GM12892 (cell line): ENCODE data around the gene CNMD. TPM values are rescaled to one million over a fixed set of nuclear protein-coding genes. Genes with fewer than 3 reads are reported as not detected.

Experiments
- DNase-seq: peaks from one replicate; pipeline ENCODE4 v3.0.0; 2011; ENCODE audit not compliant: insufficient read length
- FAIRE-seq: peaks from 2 replicates; lab custom pipeline; 2011; peaks lifted over from hg19 to GRCh38; lab: Jason Lieb, UNC
- POLR2A ChIP-seq: IDR thresholded peaks from 2 replicates; pipeline ENCODE4 v1.6.1; 2011; ENCODE audit warnings: low read depth, low read length, control low read depth
- POLR2AphosphoS5 ChIP-seq: IDR thresholded peaks from 2 replicates; pipeline ENCODE4 v1.6.1; 2011; ENCODE audit warnings: low read depth, low read length, control low read depth
- TAF1 ChIP-seq: IDR thresholded peaks from 2 replicates; pipeline ENCODE4 v1.6.1; 2011; ENCODE audit warnings: low read depth, mild to moderate bottlenecking, control low read depth, low read length, borderline replicate concordance
- polyA plus RNA-seq: library from polyadenylated mRNA; unstranded; fragments of >200 nt; gene quantifications from one replicate; pipeline ENCODE4 v1.2.1, GENCODE V29; 2012; ENCODE audit warnings: missing spikeins, inconsistent platforms; ENCODE audit not compliant: missing spikeins

Gene CNMD
- not detected for polyA plus RNA-seq

- DNase-seq: no peak
- TF ChIP-seq POLR2AphosphoS5 (no peak), POLR2A (no peak), TAF1 (no peak)
- no peak for FAIRE-seq
Measured at GRCh38 chr13:52739468-52740071, at the start of gene CNMD. Gene CNMD, minus strand, starts transcription at chr13:52739820. Its CDS starts 119 bp downstream, at chr13:52739701.

- FAIRE-seq (no peak), DNase-seq (no peak)
- TF ChIP-seq POLR2AphosphoS5 (no peak), POLR2A (no peak), TAF1 (no peak)
Measured at GRCh38 chr13:52788011-52788410, 48.4 kb upstream of the CNMD start.

- FAIRE-seq: no peak
- TF ChIP-seq POLR2AphosphoS5: no peak
- no peak for TF ChIP-seq POLR2A
- TF ChIP-seq TAF1: no peak
- DNase-seq: no peak
Measured at GRCh38 chr13:52787235-52787634, 47.6 kb upstream of the CNMD start.

- FAIRE-seq: no peak
- DNase-seq: no peak
- no peak for TF ChIP-seq POLR2A
- TF ChIP-seq TAF1: no peak
Measured at GRCh38 chr13:52786766-52787165, 47.1 kb upstream of the CNMD start.

- FAIRE-seq (no peak), DNase-seq (no peak)
- no peak for TF ChIP-seq POLR2A
- no peak for TF ChIP-seq POLR2AphosphoS5
- TF ChIP-seq TAF1: no peak
Measured at GRCh38 chr13:52785739-52786138, 46.1 kb upstream of the CNMD start.

- no peak for DNase-seq
- TF ChIP-seq POLR2AphosphoS5 (no peak), TAF1 (no peak), POLR2A (no peak)
- no peak for FAIRE-seq
Measured at GRCh38 chr13:52784591-52785340, 45.1 kb upstream of the CNMD start.

GRCh38 chr13:52783943-52784342 is 44.3 kb upstream of the CNMD start:
- no peak for FAIRE-seq

GRCh38 chr13:52782471-52783448 is 43.1 kb upstream of the CNMD start:
- DNase-seq: no peak
- TF ChIP-seq POLR2A: no peak
- no peak for TF ChIP-seq TAF1
- no peak for TF ChIP-seq POLR2AphosphoS5
- no peak for FAIRE-seq

More at GRCh38 chr13:52783943-52784342, 44.3 kb upstream of the CNMD start:
- DNase-seq: no peak
- TF ChIP-seq POLR2A: no peak
- no peak for TF ChIP-seq POLR2AphosphoS5

- TF ChIP-seq POLR2AphosphoS5 (no peak), TAF1 (no peak), POLR2A (no peak)
- DNase-seq (no peak), FAIRE-seq (no peak)
Measured at GRCh38 chr13:52780611-52781010, 41.0 kb upstream of the CNMD start.

- FAIRE-seq (no peak), DNase-seq (no peak)
- no peak for TF ChIP-seq POLR2AphosphoS5
- no peak for TF ChIP-seq TAF1
- TF ChIP-seq POLR2A: no peak
Measured at GRCh38 chr13:52780092-52780491, 40.5 kb upstream of the CNMD start.

GRCh38 chr13:52779103-52779502 is 39.5 kb upstream of the CNMD start:
- FAIRE-seq (no peak), DNase-seq (no peak)
- TF ChIP-seq TAF1 (no peak), POLR2A (no peak), POLR2AphosphoS5 (no peak)
